GM18508 (cell line): ENCODE measurements around the gene NFIA.
"Not testable (repeated sequence)": the region's sequence is repeated elsewhere in the genome, so short reads cannot be mapped to it uniquely, and the experiment has no call there.

Source experiments
- ATAC-seq: cut with Tn5 transposase; IDR thresholded peaks from one replicate; pipeline ENCODE4 v1.9.1; 2021; ENCODE audit warnings: moderate number of reproducible peaks; ENCODE audit not compliant: insufficient read depth, unreplicated experiment

NFIA gene

DNA sequence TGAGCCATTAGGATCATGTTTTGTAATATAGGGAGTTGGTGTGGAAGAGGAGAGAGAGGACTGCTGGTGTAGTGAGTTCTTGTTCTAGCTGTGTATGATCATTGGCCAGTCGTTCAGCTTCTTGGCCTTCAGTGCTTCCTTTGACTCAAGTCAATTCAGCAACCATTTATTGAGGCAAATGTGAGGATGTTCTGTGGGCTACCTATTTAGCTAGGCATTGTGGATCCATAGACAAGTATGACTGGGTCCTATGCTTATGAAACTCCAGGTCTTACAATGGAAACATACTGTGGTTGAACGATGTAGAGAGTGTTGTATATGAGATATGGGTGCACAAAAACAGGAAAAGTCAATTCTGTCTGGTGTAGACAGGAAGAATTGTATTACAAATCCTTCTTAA lies 41.7 kb downstream of the NFIA start:
- ATAC-seq, result no peak

GRCh38 chr1:61124696-61125095 lies 42.3 kb downstream of the NFIA start:
- no peak for ATAC-seq

DNA sequence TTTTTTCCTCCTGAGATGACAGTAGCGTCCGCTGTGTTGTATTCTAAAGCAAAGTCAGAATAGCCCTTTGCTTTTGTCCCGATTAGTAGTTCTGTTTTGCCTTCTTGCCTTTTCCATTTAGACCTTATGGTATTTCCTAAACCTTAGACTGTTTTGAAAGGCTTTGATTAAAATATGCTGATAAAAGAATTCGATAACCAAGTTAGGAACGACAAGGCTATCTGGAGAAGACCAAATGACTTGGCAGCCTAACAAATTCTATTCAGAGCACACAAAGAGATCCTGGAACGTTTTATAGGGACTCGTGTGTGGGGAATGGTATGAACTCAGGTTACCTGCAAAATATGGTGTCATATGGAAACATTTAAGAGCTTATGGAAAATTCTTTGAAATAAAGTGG lies 42.9 kb downstream of the NFIA start:
- ATAC-seq, result no peak

DNA sequence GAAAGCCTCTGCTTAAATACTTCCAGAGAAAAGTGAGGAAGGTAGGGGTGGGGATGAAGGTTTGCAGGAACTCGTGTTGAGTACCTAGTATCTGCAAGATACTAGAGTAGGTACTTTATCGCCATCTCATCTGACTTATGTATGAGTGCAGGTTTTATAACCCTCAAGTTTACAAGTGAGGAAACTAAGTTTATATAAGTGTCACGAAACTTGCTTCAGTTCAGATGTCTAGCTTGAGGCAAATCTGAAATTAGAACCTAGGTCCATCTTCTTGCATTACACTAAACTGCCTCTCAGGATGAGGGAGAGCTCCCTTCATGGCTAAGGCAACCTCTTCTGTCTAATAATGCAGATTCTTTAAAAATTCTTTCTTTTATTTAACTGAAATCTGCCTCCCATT lies 43.5 kb downstream of the NFIA start:
- no peak for ATAC-seq

GRCh38 chr1:61126843-61127242 lies 44.5 kb downstream of the NFIA start:
- ATAC-seq, result not testable (repeated sequence)

DNA sequence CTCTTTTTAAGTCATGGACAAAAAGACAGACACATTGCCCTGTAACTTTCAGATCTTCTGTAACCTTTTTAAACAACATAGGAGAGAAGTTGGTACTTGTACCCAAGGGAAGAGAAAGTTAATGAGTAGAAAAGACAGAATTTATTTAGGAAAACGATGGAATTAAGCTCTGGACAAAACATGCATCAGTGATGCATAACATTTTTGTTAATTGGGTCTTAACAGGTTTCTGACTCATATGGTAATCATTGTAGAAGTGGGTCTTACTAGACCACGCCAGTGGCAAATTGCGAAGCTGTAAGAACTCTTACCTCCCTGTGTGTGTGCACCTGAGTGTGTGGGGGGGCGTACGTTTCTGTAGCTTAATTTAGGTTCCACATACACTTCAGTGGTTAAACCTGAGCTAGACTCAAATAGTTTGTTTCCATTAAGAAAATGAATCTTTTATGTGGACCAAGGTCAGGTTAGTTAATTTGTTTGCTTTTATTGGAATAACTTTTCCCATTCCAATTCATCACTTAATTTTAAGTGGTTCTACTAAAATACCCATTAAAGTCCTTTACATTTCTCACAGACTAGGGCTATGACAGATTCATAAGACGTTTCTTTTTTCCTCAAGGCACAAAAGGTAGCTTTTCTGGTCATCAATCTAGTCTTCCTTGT lies 48.1 kb downstream of the NFIA start:
- ATAC-seq, result no peak

GRCh38 chr1:61131248-61131647 lies 48.9 kb downstream of the NFIA start:
- ATAC-seq, result no peak

DNA sequence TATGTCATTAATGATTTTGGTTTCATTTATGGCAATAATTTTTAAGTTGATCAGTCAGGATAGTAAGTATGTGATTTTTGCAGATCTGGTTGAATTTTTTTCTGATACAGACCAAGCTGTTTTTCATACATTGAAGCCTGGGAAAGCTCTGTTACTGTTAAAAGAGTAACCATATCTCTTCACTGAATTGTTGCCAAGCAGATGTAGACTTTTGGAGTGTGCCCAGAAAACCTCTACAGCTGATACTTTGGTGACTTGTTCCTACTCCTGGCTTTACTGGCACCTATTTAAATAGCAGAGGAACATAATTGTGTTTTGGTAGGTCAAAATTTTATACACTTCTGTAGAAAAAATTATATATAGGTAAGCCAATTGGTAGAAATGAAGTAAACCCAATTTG lies 49.4 kb downstream of the NFIA start:
- ATAC-seq, result no peak

DNA sequence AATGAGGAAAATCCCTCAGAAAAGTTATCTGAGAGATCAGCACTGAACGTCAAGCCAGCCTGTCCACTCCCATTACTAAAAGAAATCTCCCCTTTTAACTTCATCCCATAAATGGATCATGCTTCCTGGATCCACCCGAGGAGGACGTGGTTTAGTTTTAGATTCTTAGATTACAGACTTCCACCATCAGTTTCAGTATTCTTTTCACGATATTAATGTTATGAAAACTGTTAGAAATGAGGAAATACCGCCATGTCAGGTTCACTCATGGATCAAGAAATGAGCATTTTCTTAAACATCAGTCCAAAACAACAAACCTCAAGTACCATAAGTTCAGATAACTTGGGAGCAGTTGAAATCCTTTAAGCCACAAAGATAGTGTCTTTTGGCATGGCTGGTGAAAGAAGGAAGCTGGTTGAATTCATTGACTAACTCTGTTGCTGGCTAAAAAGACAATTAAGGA lies 49.8 kb downstream of the NFIA start:
- no peak for ATAC-seq

DNA sequence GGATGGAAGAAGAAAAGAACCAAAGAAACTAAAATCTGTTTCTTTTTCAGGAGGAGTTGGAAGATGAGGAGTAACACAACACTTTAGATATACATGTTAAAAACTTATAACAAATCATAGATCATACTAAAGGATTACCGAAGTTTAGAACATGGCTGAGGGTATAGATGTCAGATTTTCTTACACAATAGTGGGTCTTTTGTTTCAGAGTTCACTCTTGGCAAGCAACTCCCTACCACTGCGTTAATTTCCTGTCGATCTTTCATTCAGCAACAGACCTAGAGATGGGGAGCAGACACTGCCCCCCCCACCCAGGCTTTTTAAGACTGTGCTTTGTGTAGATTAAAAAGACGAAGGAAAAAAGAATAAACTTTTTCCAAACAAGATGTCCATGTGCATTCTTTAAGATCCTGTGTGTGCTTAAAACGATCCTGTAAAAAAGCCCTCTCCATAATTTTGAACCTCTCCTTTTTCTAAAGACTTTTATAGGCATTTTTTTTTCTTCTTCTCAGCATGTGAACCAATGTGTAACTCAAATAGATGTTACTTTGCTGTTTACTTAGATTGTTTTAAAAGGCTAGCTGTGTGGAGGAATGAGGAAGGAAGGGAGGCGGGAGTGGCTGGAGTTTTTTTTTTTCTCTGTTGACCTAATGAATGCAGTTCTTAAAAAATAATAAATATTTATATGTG lies 50.4 kb downstream of the NFIA start:
- ATAC-seq, result no peak

GRCh38 chr1:61133335-61134019 lies 51.1 kb downstream of the NFIA start:
- ATAC-seq, result no peak

- no peak for ATAC-seq
These were observed 52.9 kb downstream of the NFIA start for GRCh38 chr1:61135291-61135690.

GRCh38 chr1:61138305-61138704 lies 55.9 kb downstream of the NFIA start:
- no peak for ATAC-seq

DNA sequence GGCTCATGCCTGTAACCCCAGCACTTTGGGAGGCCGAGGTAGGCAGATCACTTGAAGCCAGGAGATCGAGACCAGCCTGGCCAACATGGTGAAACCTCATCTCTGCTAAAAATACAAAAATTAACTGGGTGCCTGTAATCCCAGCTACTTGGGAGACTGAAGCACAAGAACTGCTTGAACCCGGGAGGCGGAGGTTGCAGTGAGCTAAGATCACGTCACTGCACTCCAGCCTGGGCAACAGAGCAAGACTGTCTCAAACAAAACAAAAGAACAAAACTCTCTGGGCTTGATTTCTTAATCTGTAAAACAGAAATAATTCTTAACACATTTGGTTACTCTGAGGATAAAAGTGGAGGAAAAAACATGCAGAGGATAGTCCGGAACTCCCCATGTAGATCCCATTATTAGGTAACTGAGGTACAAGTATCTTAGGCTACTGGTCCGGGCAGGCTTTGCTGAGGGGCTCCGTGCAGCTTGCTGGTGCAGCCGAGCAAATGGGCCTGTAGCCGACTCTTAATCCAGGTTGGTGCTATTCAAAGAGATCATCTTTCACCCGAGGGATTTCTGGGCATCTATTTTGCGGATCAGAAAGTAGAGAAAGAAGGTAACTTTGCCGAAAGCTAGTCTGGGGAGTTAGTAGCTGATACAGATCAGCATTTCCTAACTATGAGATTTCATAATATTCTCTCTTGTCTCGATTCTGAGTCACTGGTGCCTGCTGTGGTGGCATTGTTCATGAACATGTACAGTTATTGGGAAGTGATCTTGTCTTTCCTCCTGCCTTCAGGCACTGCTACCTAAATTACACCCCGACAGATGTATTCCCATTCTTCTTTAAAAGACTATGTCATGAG lies 56.8 kb downstream of the NFIA start:
- no peak for ATAC-seq

DNA sequence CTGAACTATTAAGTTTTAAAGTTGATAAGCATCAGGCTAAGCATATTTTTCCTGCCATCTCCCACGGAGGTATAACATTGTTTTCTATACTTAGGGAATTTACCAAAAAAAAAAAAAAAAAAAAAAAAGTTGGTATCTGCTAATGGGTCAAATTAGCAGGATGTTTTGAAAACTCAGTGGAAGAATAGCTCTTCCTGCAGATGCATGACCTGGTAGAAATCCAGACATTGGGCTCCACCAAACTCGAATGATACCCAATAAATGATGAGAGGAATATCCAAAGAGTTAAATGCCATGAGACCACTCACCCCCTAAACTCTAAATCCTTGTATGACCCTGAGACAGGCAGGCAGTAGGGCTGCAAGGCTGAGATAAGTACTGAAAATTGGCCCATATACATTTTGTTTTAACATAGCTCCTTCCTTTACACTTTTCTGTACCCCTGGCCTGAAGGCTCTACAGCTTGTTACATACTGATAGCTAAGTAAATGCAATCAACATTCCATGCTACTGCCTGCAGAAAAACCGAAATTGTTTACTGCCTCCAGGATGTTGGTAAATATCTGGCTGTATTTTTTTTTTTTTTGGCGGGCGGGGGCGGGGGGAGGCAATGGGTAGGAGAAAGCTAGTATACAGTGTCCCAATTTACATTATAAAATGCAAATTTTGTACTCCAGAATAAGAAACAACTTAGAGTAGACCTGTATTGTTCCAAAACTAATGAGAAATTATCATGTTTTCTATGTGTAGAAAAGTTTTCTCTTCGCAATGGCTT lies 57.6 kb downstream of the NFIA start:
- ATAC-seq, result no peak

- ATAC-seq, result no peak
These were observed 58.4 kb downstream of the NFIA start for GRCh38 chr1:61140778-61141177.

GRCh38 chr1:61141288-61142042 lies 59.1 kb downstream of the NFIA start:
- ATAC-seq, result no peak

GRCh38 chr1:61142043-61142440 lies 59.7 kb downstream of the NFIA start:
- no peak for ATAC-seq
